HepG2 (cell line): Measurements from ENCODE around the gene CDC34. TPM values are rescaled to one million over a fixed set of nuclear protein-coding genes. Genes with fewer than 3 reads are reported as not detected.

ENCODE experiments used
- CREB1 ChIP-seq, 2 experiments: fragments of 450-650 bp in 1 of 2; IDR thresholded peaks; 2 replicates each; pipeline ENCODE4 v1.6.1; 2016 to 2017; ENCODE audit warnings: control low read depth in 1 of 2, mild to moderate bottlenecking in 1 of 2, missing compliant biosample characterization in 1 of 2, missing genetic modification characterization in 1 of 2
- EZH2 ChIP-seq: conservative IDR thresholded peaks from 2 replicates; pipeline ENCODE4 v1.6.1; 2012; ENCODE audit warnings: mild to moderate bottlenecking, low read depth, low read length, moderate library complexity
- GATA4 ChIP-seq: sonication (generic); IDR thresholded peaks from 2 replicates; pipeline ENCODE4 v1.6.1; 2016; ENCODE audit warnings: antibody characterized with exemption, low read depth, borderline replicate concordance
- GTF3A ChIP-seq: sonication (generic); formaldehyde crosslinking; conservative IDR thresholded peaks from 2 replicates; pipeline ENCODE4 v1.4.0; 2020; ENCODE audit warnings: mild to moderate bottlenecking, missing genetic modification reagents
- POLR2A ChIP-seq, 2 experiments: IDR thresholded peaks; 2 replicates each; pipeline ENCODE4 v1.6.1; 2011; ENCODE audit warnings: low read depth in 2 of 2, low read length in 2 of 2, mild to moderate bottlenecking in 1 of 2, moderate library complexity in 1 of 2; ENCODE audit not compliant: insufficient read depth in 1 of 2
- RFX3 ChIP-seq: IDR thresholded peaks from 2 replicates; pipeline ENCODE4 v1.6.1; 2016; ENCODE audit warnings: missing biosample characterization, missing genetic modification reagents
- TEAD3 ChIP-seq: optimal IDR thresholded peaks from 2 replicates; pipeline ENCODE3; 2016; ENCODE audit warnings: borderline replicate concordance
- THYN1 ChIP-seq: sonication (generic); formaldehyde crosslinking; IDR thresholded peaks from 2 replicates; pipeline ENCODE4 v1.8.1; 2023; ENCODE audit warnings: low read depth, mild to moderate bottlenecking, moderate library complexity, missing genetic modification reagents, borderline replicate concordance
- TMF1 ChIP-seq: sonication (generic); formaldehyde crosslinking; IDR thresholded peaks from 2 replicates; pipeline ENCODE4 v1.8.1; 2022; ENCODE audit warnings: low read depth, missing genetic modification reagents
- ZC3H4 ChIP-seq: sonication (generic); formaldehyde crosslinking; IDR thresholded peaks from 2 replicates; pipeline ENCODE4 v1.4.0; 2020; ENCODE audit warnings: missing genetic modification reagents, borderline replicate concordance
- ZNF10 ChIP-seq: sonication (generic); formaldehyde crosslinking; IDR thresholded peaks from 2 replicates; pipeline ENCODE4 v1.4.0; 2020; ENCODE audit warnings: mild to moderate bottlenecking, low read depth, missing genetic modification reagents, borderline replicate concordance
- ZNF350 ChIP-seq: sonication (generic); formaldehyde crosslinking; IDR thresholded peaks from 2 replicates; pipeline ENCODE4 v1.4.0; 2020; ENCODE audit warnings: mild to moderate bottlenecking, low read depth, missing genetic modification reagents, borderline replicate concordance
- ZNF558 ChIP-seq: sonication (generic); formaldehyde crosslinking; IDR thresholded peaks from 2 replicates; pipeline ENCODE4 v1.9.0; 2022; ENCODE audit warnings: mild to moderate bottlenecking, missing genetic modification reagents, borderline replicate concordance
- ZNF678 ChIP-seq: sonication (generic); formaldehyde crosslinking; IDR thresholded peaks from 2 replicates; pipeline ENCODE4 v1.4.0; 2020; ENCODE audit warnings: mild to moderate bottlenecking, missing genetic modification reagents
- ZNF703 ChIP-seq: sonication (generic); formaldehyde crosslinking; IDR thresholded peaks from 2 replicates; pipeline ENCODE4 v1.5.1; 2020; ENCODE audit warnings: missing genetic modification reagents, mild to moderate bottlenecking, moderate library complexity, borderline replicate concordance
- ZNF878 ChIP-seq: sonication (generic); formaldehyde crosslinking; IDR thresholded peaks from 2 replicates; pipeline ENCODE4 v1.8.1; 2023; ENCODE audit warnings: mild to moderate bottlenecking, missing genetic modification reagents, moderate library complexity
- ZSCAN20 ChIP-seq: sonication (generic); formaldehyde crosslinking; IDR thresholded peaks from 2 replicates; pipeline ENCODE4 v1.4.0; 2020; ENCODE audit warnings: missing genetic modification reagents, mild to moderate bottlenecking, borderline replicate concordance
- polyA plus RNA-seq, 8 experiments: library from polyadenylated mRNA; depleted of rRNA in 3 of 8; stranded (reverse) in 7 of 8; unstranded in 1 of 8; fragments of >200 nt; fragmentation: Illumina TruSeq in 4 of 8; extraction: Trizol in 4 of 8; gene quantifications; 2 replicates each; pipeline versions ENCODE4 v1.2.1 to v1.2.3, GENCODE V29; 2011 to 2016; ENCODE audit warnings: low read depth in 4 of 8, missing spikeins in 1 of 8, mixed read lengths in 1 of 8; ENCODE audit not compliant: insufficient read depth in 1 of 8
- total RNA-seq, 5 experiments: library from RNA; depleted of rRNA; stranded (reverse); fragments of >200 nt; fragmentation: Illumina TruSeq; extraction: Trizol; gene quantifications; 2 replicates each; pipeline ENCODE4 v1.2.3, GENCODE V29; 2016; ENCODE audit warnings: low read depth in 1 of 5
- TF ChIP-seq, protein P1 (sequence below): sonication (generic); formaldehyde crosslinking; IDR thresholded peaks from 2 replicates; pipeline ENCODE4 v1.4.0; 2020; ENCODE audit warnings: low read depth, mild to moderate bottlenecking, missing genetic modification reagents
- TF ChIP-seq, protein P2 (sequence below): sonication (generic); formaldehyde crosslinking; IDR thresholded peaks from one replicate; pipeline ENCODE4 v1.5.1; 2020; ENCODE audit warnings: mild to moderate bottlenecking, missing genetic modification reagents; ENCODE audit errors: not compliant biosample characterization

Gene CDC34
- total and polyA plus RNA-seq, 2 of the 13 experiments (the other 11 are each of a cell fraction or from before 2014, with no cell fraction given): 138 to 150 TPM

DNA sequence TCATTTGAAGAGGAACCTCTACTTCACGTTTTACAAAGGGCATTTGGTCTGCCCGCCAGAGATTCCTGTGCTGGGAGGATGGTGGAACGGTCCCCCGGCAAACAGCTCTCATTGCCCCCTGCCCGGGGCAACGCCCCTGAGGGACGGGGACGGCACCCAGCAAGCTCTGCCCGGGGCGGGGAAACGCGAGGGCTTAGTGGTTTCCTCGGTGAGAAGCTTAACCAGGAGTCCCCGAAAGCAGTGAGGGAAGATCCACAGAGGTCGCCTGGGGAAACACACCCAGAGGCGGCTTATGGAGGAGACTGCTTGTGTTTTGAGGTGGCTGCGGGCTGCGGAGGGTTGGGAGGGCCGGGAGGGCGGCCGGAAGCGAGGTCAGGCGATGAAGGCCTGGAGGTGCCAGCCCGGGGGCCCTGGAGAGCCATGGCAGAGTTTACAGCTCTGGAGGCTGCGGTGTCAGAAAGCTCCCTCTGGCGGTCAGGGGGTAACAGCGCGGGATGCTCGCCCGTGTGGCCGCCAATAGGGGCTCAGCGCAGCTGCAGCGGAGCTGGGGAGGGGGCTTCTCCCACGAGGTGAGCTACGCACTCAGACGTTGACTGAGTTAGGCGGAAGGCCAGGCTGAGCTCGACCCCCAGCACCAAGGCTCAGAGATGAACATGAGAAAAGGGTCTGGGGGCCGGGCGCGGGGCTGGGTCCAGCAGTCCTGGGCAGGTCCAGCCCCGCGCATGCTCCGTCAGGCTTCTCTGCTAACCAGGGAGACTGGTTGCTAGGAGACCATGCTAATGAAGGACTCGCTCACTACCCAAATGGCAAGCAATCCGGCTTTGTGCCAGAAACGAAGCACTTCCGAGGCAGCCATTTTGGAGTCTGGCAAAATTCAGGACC, 24.9 kb upstream of the CDC34 start (continued):
- TF ChIP-seq THYN1 (CRISPR knock-in tag) (no peak), EZH2 (no peak), ZNF878 (no peak), RFX3 (CRISPR knock-in tag) (peak; percentile 90), ZSCAN20 (CRISPR knock-in tag) (no peak; the same call in 1 of the 2 replicates), GTF3A (CRISPR knock-in tag) (no peak; the same call in 1 of the 2 replicates), TEAD3 (CRISPR knock-in tag) (peak; percentile 60), ZC3H4 (CRISPR knock-in tag) (no peak; the same call in 1 of the 2 replicates), ZNF678 (CRISPR knock-in tag) (peak; percentile 84; the same call in 1 of the 2 replicates), GATA4 (no peak), ZNF10 (CRISPR knock-in tag) (no peak), ZNF558 (no peak), ZNF350 (CRISPR knock-in tag) (peak; percentile 64; the same call in 1 of the 2 replicates), CREB1 (IDR thresholded peaks at IDR 0.05) (no peak; the same call in 1 of the 2 replicates), CREB1 (CRISPR knock-in tag; IDR thresholded peaks at IDR 0.05) (no peak), POLR2A (IDR thresholded peaks at IDR 0.05; ENCODE audit: insufficient read depth in 1 of 2, low read depth in 2 of 2, low read length in 2 of 2) (peak; percentile 39 to 44; a peak in 1 of 4 replicates), ZNF703 (CRISPR knock-in tag) (no peak), TMF1 (CRISPR knock-in tag) (no peak)
- TF ChIP-seq, protein P1, sequence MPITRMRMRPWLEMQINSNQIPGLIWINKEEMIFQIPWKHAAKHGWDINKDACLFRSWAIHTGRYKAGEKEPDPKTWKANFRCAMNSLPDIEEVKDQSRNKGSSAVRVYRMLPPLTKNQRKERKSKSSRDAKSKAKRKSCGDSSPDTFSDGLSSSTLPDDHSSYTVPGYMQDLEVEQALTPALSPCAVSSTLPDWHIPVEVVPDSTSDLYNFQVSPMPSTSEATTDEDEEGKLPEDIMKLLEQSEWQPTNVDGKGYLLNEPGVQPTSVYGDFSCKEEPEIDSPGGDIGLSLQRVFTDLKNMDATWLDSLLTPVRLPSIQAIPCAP (CRISPR knock-in tag): no peak
- TF ChIP-seq, protein P2, sequence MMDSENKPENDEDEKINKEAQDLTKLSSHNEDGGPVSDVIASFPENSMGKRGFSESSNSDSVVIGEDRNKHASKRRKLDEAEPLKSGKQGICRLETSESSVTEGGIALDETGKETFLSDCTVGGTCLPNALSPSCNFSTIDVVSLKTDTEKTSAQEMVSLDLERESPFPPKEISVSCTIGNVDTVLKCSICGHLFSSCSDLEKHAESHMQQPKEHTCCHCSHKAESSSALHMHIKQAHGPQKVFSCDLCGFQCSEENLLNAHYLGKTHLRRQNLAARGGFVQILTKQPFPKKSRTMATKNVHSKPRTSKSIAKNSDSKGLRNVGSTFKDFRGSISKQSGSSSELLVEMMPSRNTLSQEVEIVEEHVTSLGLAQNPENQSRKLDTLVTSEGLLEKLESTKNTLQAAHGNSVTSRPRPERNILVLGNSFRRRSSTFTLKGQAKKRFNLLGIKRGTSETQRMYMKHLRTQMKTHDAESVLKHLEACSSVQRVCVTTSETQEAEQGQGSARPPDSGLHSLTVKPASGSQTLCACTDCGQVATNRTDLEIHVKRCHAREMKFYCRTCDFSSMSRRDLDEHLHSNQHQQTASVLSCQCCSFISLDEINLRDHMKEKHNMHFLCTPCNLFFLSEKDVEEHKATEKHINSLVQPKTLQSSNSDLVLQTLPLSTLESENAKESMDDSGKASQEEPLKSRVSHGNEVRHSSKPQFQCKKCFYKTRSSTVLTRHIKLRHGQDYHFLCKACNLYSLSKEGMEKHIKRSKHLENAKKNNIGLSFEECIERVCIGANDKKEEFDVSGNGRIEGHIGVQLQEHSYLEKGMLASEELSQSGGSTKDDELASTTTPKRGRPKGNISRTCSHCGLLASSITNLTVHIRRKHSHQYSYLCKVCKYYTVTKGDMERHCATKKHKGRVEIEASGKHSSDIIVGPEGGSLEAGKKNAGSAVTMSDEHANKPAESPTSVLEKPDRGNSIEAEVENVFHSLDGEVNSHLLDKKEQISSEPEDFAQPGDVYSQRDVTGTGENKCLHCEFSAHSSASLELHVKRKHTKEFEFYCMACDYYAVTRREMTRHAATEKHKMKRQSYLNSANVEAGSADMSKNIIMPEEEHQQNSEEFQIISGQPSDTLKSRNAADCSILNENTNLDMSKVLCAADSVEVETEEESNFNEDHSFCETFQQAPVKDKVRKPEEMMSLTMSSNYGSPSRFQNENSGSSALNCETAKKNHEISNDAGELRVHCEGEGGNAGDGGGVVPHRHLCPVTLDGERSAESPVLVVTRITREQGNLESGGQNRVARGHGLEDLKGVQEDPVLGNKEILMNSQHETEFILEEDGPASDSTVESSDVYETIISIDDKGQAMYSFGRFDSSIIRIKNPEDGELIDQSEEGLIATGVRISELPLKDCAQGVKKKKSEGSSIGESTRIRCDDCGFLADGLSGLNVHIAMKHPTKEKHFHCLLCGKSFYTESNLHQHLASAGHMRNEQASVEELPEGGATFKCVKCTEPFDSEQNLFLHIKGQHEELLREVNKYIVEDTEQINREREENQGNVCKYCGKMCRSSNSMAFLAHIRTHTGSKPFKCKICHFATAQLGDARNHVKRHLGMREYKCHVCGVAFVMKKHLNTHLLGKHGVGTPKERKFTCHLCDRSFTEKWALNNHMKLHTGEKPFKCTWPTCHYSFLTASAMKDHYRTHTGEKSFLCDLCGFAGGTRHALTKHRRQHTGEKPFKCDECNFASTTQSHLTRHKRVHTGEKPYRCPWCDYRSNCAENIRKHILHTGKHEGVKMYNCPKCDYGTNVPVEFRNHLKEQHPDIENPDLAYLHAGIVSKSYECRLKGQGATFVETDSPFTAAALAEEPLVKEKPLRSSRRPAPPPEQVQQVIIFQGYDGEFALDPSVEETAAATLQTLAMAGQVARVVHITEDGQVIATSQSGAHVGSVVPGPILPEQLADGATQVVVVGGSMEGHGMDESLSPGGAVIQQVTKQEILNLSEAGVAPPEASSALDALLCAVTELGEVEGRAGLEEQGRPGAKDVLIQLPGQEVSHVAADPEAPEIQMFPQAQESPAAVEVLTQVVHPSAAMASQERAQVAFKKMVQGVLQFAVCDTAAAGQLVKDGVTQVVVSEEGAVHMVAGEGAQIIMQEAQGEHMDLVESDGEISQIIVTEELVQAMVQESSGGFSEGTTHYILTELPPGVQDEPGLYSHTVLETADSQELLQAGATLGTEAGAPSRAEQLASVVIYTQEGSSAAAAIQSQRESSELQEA: no peak
